ENCODE results near the gene IRF9.
A peak's percentile ranks its signal among the peaks of the same experiment; 100 is the strongest.

IRF9 gene

DNA sequence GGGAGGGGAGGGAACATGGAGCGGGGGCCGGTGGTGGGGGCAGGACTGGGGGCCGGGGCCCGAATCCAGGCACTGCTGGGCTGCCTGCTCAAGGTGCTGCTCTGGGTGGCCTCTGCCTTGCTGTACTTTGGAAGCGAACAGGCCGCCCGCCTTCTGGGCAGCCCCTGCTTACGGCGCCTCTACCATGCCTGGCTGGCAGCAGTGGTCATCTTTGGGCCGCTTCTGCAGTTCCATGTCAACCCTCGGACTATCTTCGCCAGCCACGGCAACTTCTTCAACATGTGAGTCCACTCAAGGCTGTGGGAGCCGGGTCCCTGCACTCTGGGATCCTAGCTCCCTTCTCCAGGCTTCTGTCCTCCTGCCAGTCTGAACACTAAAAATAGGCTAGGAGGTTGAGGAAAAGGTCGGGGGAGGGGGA is 29.5 kb upstream of the IRF9 start:
- DNase-seq: no peak
- H3K27me3 ChIP-seq (replicated peaks; ENCODE audit: control insufficient read depth, insufficient read depth, low read length, poor library complexity, severe bottlenecking): no peaks in the 10 kb centered on the region
- H3K27ac ChIP-seq (ENCODE audit: insufficient read depth, low read length, poor library complexity, severe bottlenecking): no peak overlapping the region
- no peak overlapping the region for H3K4me3 ChIP-seq (ENCODE audit: insufficient read depth, low read depth, low read length, poor library complexity, severe bottlenecking)
- H3K4me1 ChIP-seq (ENCODE audit: control insufficient read depth, insufficient read depth, low read length, poor library complexity, severe bottlenecking): peaks cover 22% of the 10 kb centered on the region
- no peaks in the 10 kb centered on the region for H3K9me3 ChIP-seq (ENCODE audit: control insufficient read depth, low read length)
- no peaks in the 10 kb centered on the region for H3K36me3 ChIP-seq (ENCODE audit: control insufficient read depth, insufficient read depth, low read length)

DNA sequence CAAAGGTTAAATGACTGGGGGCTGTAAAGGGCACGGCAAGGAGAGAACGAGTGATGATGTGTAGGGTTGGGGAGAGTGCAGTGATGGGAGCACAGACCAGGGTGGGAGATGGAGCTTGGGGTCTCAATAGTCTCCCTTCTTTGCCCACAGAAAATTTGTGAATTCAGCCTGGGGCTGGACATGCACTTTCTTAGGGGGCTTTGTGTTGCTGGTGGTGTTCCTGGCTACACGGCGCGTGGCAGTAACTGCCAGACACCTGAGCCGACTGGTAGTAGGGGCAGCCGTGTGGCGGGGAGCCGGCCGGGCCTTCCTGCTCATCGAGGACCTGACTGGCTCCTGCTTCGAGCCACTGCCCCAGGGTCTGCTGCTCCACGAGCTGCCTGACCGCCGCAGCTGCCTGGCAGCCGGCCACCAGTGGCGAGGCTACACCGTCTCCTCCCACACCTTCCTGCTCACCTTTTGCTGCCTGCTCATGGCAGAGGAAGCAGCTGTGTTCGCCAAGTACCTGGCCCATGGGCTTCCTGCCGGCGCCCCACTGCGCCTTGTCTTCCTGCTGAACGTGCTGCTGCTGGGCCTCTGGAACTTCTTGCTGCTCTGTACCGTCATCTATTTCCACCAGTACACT is 28.9 kb upstream of the IRF9 start:
- H3K27ac ChIP-seq (ENCODE audit: insufficient read depth, low read length, poor library complexity, severe bottlenecking): peak overlapping the region; percentile 43

DNA sequence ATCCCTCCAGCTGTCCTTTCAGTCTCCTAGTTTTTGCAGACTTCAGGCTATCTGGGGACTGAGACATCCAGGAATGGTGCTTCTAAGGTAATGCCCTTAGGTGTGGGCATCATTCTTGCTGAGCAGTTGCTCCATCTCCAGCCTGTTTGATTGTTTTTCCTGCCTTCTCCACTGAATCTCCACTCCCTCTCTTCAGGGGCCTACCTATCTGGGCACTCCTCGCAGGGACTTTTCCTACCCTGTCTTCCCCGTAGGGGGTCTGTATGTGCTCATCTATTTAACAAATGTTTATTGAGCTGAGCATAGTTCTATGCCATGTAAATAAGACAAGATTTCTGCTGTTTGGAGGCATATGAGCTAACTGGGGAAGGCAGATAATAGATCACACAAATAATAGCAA is 28.1 kb upstream of the IRF9 start:
- H3K9me3 ChIP-seq (ENCODE audit: control insufficient read depth, low read length): no peaks in the 10 kb centered on the region
- no peaks in the 10 kb centered on the region for H3K27me3 ChIP-seq (replicated peaks; ENCODE audit: control insufficient read depth, insufficient read depth, low read length, poor library complexity, severe bottlenecking)
- H3K27ac ChIP-seq (ENCODE audit: insufficient read depth, low read length, poor library complexity, severe bottlenecking): peak overlapping the region; percentile 43
- peaks cover 5% of the 10 kb centered on the region for H3K36me3 ChIP-seq (ENCODE audit: control insufficient read depth, insufficient read depth, low read length)
- no peak overlapping the region for H3K4me3 ChIP-seq (ENCODE audit: insufficient read depth, low read depth, low read length, poor library complexity, severe bottlenecking)
- DNase-seq: no peak
- H3K4me1 ChIP-seq (ENCODE audit: control insufficient read depth, insufficient read depth, low read length, poor library complexity, severe bottlenecking): peaks cover 36% of the 10 kb centered on the region

More for the DNA sequence above, 28.9 kb upstream of the IRF9 start:
- peaks cover 28% of the 10 kb centered on the region for H3K4me1 ChIP-seq (ENCODE audit: control insufficient read depth, insufficient read depth, low read length, poor library complexity, severe bottlenecking)
- no peaks in the 10 kb centered on the region for H3K9me3 ChIP-seq (ENCODE audit: control insufficient read depth, low read length)
- no peaks in the 10 kb centered on the region for H3K36me3 ChIP-seq (ENCODE audit: control insufficient read depth, insufficient read depth, low read length)
- DNase-seq: no peak
- no peak overlapping the region for H3K4me3 ChIP-seq (ENCODE audit: insufficient read depth, low read depth, low read length, poor library complexity, severe bottlenecking)
- H3K27me3 ChIP-seq (replicated peaks; ENCODE audit: control insufficient read depth, insufficient read depth, low read length, poor library complexity, severe bottlenecking): no peaks in the 10 kb centered on the region

DNA sequence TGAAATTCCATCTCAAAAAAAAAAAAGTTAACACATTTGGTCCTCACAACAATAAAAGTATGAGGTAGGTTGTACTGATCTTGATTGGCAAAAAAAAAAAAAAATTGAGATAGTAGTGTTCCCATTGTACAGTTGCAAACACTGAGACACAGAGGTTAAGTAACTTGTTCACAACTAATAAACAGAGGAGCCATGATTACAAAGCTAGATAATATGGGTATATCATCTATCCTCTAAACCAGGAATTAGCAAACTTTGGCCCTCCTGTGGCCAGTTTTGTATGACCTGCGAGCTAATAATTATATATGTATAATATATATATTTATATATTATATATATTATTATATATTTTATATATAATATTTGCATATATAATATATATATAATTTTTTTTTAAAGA is 27.3 kb upstream of the IRF9 start:
- H3K9me3 ChIP-seq (ENCODE audit: control insufficient read depth, low read length): no peaks in the 10 kb centered on the region
- H3K4me1 ChIP-seq (ENCODE audit: control insufficient read depth, insufficient read depth, low read length, poor library complexity, severe bottlenecking): peaks cover 39% of the 10 kb centered on the region
- H3K4me3 ChIP-seq (ENCODE audit: insufficient read depth, low read depth, low read length, poor library complexity, severe bottlenecking): no peak overlapping the region
- DNase-seq: no peak
- peaks cover 13% of the 10 kb centered on the region for H3K36me3 ChIP-seq (ENCODE audit: control insufficient read depth, insufficient read depth, low read length)
- no peak overlapping the region for H3K27ac ChIP-seq (ENCODE audit: insufficient read depth, low read length, poor library complexity, severe bottlenecking)
- no peaks in the 10 kb centered on the region for H3K27me3 ChIP-seq (replicated peaks; ENCODE audit: control insufficient read depth, insufficient read depth, low read length, poor library complexity, severe bottlenecking)

DNA sequence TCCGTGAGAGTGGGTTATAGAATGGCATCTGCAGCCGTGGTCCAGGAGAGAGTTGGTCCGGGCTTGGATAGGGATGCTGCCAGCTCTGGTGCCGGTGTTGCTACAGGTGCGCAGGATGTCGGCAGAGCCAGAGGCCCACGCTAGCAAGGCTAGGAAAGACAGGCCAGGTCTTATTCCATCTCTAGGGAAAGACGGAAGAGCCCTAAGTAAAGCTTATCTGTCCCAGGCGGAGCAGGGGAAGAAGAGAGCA is 25.6 kb upstream of the IRF9 start:
- peak overlapping the region; percentile 94 for H3K27ac ChIP-seq (ENCODE audit: insufficient read depth, low read length, poor library complexity, severe bottlenecking)
- no peaks in the 10 kb centered on the region for H3K9me3 ChIP-seq (ENCODE audit: control insufficient read depth, low read length)
- peaks cover 19% of the 10 kb centered on the region for H3K36me3 ChIP-seq (ENCODE audit: control insufficient read depth, insufficient read depth, low read length)
- H3K27me3 ChIP-seq (replicated peaks; ENCODE audit: control insufficient read depth, insufficient read depth, low read length, poor library complexity, severe bottlenecking): no peaks in the 10 kb centered on the region
- peaks cover 47% of the 10 kb centered on the region for H3K4me1 ChIP-seq (ENCODE audit: control insufficient read depth, insufficient read depth, low read length, poor library complexity, severe bottlenecking)
- peak overlapping the region; percentile 100 for H3K4me3 ChIP-seq (ENCODE audit: insufficient read depth, low read depth, low read length, poor library complexity, severe bottlenecking)
- DNase-seq: no peak

DNA sequence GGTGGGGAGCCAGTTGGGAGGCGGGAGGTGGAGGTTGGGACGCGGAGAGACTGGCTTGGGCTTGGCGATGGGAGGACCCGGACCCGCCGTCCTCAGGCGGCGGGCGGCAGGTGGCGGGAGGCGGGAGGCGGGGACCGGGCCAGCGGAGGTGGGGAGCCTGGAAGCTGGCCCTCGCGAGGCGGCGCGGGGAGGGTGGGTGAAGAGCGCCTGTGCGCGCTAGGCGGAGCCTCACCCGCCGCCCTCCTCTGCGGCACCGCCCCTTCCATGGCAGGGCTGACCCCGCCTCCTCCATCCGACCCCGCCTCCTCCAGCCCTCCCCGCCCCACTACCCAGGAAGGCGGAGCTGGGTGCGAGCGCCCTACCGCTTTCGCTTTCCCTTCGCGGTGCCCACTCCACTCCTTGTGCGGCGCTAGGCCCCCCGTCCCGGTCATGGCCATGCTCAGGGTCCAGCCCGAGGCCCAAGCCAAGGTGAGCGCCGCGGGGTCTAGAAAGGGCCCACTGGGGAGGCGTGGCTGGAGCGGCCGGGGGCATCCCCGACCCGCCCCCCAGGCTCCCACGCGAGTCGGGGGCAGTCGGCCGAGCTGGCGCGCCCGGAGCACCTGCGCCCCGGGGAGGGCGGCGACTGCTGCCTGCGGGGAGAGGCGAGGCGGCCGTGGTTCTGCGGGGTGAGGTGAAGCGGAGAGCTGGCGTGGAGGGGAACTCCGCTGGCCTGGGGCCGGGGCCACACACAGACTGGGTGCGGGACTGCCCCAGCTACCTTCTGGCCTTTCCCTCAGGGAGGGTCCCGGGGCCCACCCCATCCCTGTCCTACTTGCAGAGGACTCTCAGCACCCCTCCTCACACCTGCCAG is 25.0 kb upstream of the IRF9 start, which contains the start of gene PSME1:
Gene PSME1 (plus strand): TSS at position 361 of the 850 bp plus-strand sequence. CDS start 69 bp downstream, at position 430.
- Histone ChIP-seq H3K9me3 (ENCODE audit: control insufficient read depth, low read length) (no peaks in the 10 kb centered on the region), H3K4me1 (ENCODE audit: control insufficient read depth, insufficient read depth, low read length, poor library complexity, severe bottlenecking) (peaks cover 50% of the 10 kb centered on the region)
- DNase-seq: peak; percentile 89 to 91 (median 90)

DNA sequence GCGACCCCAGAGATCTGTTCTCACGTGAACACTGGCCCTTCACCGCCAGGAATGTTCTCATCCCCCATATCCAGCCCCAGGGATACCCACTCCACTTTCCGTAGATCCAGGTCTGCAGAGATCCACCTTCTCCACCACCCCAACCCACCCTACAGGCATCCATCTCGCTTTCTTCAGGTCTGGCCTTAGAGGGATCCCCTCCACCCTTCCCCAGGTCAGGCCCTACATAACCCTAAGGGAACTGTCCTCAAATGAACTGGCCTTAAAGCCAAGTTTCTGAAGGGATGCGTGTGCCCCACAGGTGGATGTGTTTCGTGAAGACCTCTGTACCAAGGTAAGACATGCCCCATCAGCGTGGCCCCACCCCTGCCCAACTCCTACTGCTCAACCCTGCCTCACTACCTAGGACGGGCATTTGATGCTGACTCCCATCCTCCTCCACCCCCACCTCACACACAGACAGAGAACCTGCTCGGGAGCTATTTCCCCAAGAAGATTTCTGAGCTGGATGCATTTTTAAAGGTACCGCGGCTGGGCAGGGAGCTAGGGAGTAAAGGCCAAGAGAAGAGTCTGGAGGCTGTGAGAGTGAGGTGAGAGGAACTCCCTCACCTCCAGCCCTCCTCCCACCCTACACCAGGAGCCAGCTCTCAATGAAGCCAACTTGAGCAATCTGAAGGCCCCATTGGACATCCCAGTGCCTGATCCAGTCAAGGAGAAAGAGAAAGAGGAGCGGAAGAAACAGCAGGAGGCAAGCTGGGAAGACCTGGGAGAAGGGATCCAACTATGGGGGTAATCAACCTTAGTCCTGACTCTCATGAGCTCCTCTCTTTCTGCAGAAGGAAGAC is 24.2 kb upstream of the IRF9 start:
- DNase-seq: no peak
- Histone ChIP-seq H3K36me3 (ENCODE audit: control insufficient read depth, insufficient read depth, low read length) (peaks cover 19% of the 10 kb centered on the region), H3K27ac (ENCODE audit: insufficient read depth, low read length, poor library complexity, severe bottlenecking) (peak overlapping the region; percentile 94), H3K4me1 (ENCODE audit: control insufficient read depth, insufficient read depth, low read length, poor library complexity, severe bottlenecking) (peaks cover 50% of the 10 kb centered on the region), H3K4me3 (ENCODE audit: insufficient read depth, low read depth, low read length, poor library complexity, severe bottlenecking) (peak overlapping the region; percentile 100), H3K27me3 (replicated peaks; ENCODE audit: control insufficient read depth, insufficient read depth, low read length, poor library complexity, severe bottlenecking) (no peaks in the 10 kb centered on the region), H3K9me3 (ENCODE audit: control insufficient read depth, low read length) (no peaks in the 10 kb centered on the region)

More for the DNA sequence above, 25.0 kb upstream of the IRF9 start, which contains the start of gene PSME1:
- peak within 1 kb of the TSS; percentile 94 for H3K27ac ChIP-seq (ENCODE audit: insufficient read depth, low read length, poor library complexity, severe bottlenecking)
- peak within 1 kb of the TSS; percentile 100 for H3K4me3 ChIP-seq (ENCODE audit: insufficient read depth, low read depth, low read length, poor library complexity, severe bottlenecking)
- H3K27me3 ChIP-seq (replicated peaks; ENCODE audit: control insufficient read depth, insufficient read depth, low read length, poor library complexity, severe bottlenecking): no peaks in the 10 kb centered on the region
- H3K36me3 ChIP-seq (ENCODE audit: control insufficient read depth, insufficient read depth, low read length): peaks cover 19% of the 10 kb centered on the region

DNA sequence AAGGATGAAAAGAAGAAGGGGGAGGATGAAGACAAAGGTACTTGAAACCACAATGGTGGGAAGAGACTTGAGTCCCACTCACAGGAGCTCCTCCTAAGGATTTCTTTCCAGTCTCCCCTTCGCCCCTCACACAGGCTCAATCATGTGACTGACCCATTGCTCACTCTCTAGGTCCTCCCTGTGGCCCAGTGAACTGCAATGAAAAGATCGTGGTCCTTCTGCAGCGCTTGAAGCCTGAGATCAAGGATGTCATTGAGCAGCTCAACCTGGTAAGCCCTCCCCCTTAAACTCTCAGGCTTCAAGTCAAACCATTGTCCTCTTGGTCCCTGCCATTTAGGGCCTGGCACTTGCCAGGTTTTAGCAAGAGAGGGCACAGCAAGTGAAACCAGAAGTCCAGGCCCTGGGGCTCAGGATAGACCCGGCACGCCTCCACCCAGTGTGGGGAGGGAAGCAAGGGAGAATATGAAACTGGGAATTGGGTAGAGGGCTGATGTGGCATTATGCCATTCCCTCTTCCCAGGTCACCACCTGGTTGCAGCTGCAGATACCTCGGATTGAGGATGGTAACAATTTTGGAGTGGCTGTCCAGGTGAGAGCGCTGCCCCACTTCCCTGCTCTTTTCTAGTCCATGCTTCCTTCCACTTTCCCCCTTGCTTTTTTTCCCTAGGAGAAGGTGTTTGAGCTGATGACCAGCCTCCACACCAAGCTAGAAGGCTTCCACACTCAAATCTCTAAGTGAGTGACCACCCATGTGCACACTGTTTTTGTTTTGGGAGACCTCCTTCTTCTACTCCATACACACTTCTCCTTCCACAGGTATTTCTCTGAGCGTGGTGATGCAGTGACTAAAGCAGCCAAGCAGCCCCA is 23.3 kb upstream of the IRF9 start:
- H3K4me1 ChIP-seq (ENCODE audit: control insufficient read depth, insufficient read depth, low read length, poor library complexity, severe bottlenecking): peaks cover 45% of the 10 kb centered on the region
- no peak overlapping the region for H3K27ac ChIP-seq (ENCODE audit: insufficient read depth, low read length, poor library complexity, severe bottlenecking)
- DNase-seq: no peak
- no peak overlapping the region for H3K4me3 ChIP-seq (ENCODE audit: insufficient read depth, low read depth, low read length, poor library complexity, severe bottlenecking)
- H3K9me3 ChIP-seq (ENCODE audit: control insufficient read depth, low read length): no peaks in the 10 kb centered on the region
- no peaks in the 10 kb centered on the region for H3K27me3 ChIP-seq (replicated peaks; ENCODE audit: control insufficient read depth, insufficient read depth, low read length, poor library complexity, severe bottlenecking)
- H3K36me3 ChIP-seq (ENCODE audit: control insufficient read depth, insufficient read depth, low read length): peaks cover 19% of the 10 kb centered on the region
